K562 (cell line): ENCODE measurements around the gene ACAP3. TPM values are rescaled to one million over a fixed set of nuclear protein-coding genes. Genes with fewer than 3 reads are reported as not detected.

Source experiments
- ATAC-seq: fragments of 200-7000 bp; cut with Tn5 transposase; 3 replicates; pipeline ENCODE4 v1.9.1; 2020; ENCODE audit warnings: moderate library complexity
- BruUV-seq: library from RNA; stranded (reverse); fragments of 400-500 nt; replicated peaks from 2 replicates; lab custom pipeline; 2021; lab: Mats Ljungman, UMichigan
- CTCF ChIA-PET: fragments of 300-600 bp; formaldehyde crosslinking; extraction: SDS; loops from one replicate; lab custom pipeline; 2021; ENCODE audit warnings: low intra/inter-chr PET ratio; lab: Yijun Ruan, JAX
- POLR2A ChIA-PET: fragments of 300-600, 350-650 bp; sonication (Branson Sonifier 250); formaldehyde crosslinking; extraction: SDS; loops from one replicate; lab custom pipeline; 2021; ENCODE audit warnings: antibody characterized with exemption, inconsistent platforms; lab: Yijun Ruan, JAX
- DNase-seq, 4 experiments: peaks; one replicate each; pipeline versions ENCODE4 v3.0.0 to v3.0.0-alpha.2; 2011 to 2018; ENCODE audit warnings: low spot score in 3 of 4, mixed read lengths in 3 of 4; ENCODE audit errors: extremely low read depth in 1 of 4
- FAIRE-seq: peaks from 2 replicates; lab custom pipeline; 2011; peaks lifted over from hg19 to GRCh38; lab: Jason Lieb, UNC
- H2AFZ ChIP-seq: 2 replicates; pipeline ENCODE4 v1.6.0; 2011; ENCODE audit warnings: low read depth, low read length, control low read depth, inconsistent platforms
- H3K27ac ChIP-seq: fragments of 200-600 bp; 3 replicates; pipeline ENCODE4 v1.8.0; 2011; ENCODE audit warnings: low read depth, mild to moderate bottlenecking, control low read depth, inconsistent platforms, low read length, moderate library complexity, mixed read lengths; ENCODE audit errors: extremely low read depth
- H3K27me3 ChIP-seq, 2 experiments: fragments of 300-600 bp in 1 of 2; 2 replicates in 1 of 2; 3 replicates in 1 of 2; pipeline versions ENCODE4 v1.6.0 to v1.8.0; 2011; ENCODE audit warnings: inconsistent platforms in 2 of 2, low read length in 2 of 2, mild to moderate bottlenecking in 1 of 2, mixed read lengths in 1 of 2, moderate library complexity in 1 of 2; ENCODE audit not compliant: control insufficient read depth in 2 of 2, insufficient read depth in 2 of 2
- H3K36me3 ChIP-seq: fragments of 300-600 bp; 3 replicates; pipeline ENCODE4 v1.8.0; 2011; ENCODE audit warnings: mild to moderate bottlenecking, low read length, inconsistent platforms; ENCODE audit not compliant: control insufficient read depth, insufficient read depth
- H3K4me1 ChIP-seq, 2 experiments: fragments of 200-600 bp in 1 of 2; replicated peaks in 1 of 2; 2 replicates in 1 of 2; 3 replicates in 1 of 2; pipeline versions ENCODE4 v1.5.1 to v1.8.0; 2011; ENCODE audit warnings: inconsistent platforms in 2 of 2, low read length in 2 of 2, mild to moderate bottlenecking in 1 of 2, mixed read lengths in 1 of 2, moderate library complexity in 1 of 2; ENCODE audit not compliant: control insufficient read depth in 2 of 2, insufficient read depth in 2 of 2
- H3K4me2 ChIP-seq: 2 replicates; pipeline ENCODE4 v1.6.1; 2011; ENCODE audit warnings: low read length, control low read depth, inconsistent platforms, mixed read lengths; ENCODE audit not compliant: insufficient read depth
- H3K4me3 ChIP-seq: fragments of 200-600 bp; sonication (generic), shearing (Covaris generic); 2 replicates; pipeline ENCODE4 v1.5.1; 2016; ENCODE audit warnings: control low read depth, inconsistent platforms
- H3K79me2 ChIP-seq: fragments of 200-600 bp; 3 replicates; pipeline ENCODE4 v1.8.0; 2011; ENCODE audit warnings: low read length, inconsistent platforms; ENCODE audit not compliant: control insufficient read depth, insufficient read depth
- H3K9ac ChIP-seq, 2 experiments: 2 replicates each; pipeline versions ENCODE4 v1.6.0 to v1.6.1; 2011; ENCODE audit warnings: low read depth in 2 of 2, low read length in 2 of 2, control low read depth in 1 of 2, inconsistent platforms in 1 of 2, mild to moderate bottlenecking in 1 of 2, mixed read lengths in 1 of 2; ENCODE audit not compliant: insufficient read depth in 1 of 2
- H3K9me1 ChIP-seq: one replicate; pipeline ENCODE4 v1.6.0; 2011; ENCODE audit warnings: inconsistent platforms, mild to moderate bottlenecking, low read length, moderate library complexity; ENCODE audit not compliant: control insufficient read depth, insufficient read depth
- H3K9me3 ChIP-seq: replicated peaks from 2 replicates; pipeline ENCODE4 v1.5.1; 2011; ENCODE audit warnings: low read depth, low read length, inconsistent platforms; ENCODE audit not compliant: control insufficient read depth, insufficient read depth
- H4K20me1 ChIP-seq: replicated peaks from 2 replicates; pipeline ENCODE4 v1.6.1; 2011; ENCODE audit warnings: low read length, inconsistent platforms, mixed read lengths; ENCODE audit not compliant: control insufficient read depth, insufficient read depth
- CBFB ChIP-seq: sonication (generic); formaldehyde crosslinking; IDR thresholded peaks from 2 replicates; pipeline ENCODE4 v1.4.0; 2020; ENCODE audit warnings: mild to moderate bottlenecking, missing genetic modification reagents
- JUNB ChIP-seq: fragments of 450-650 bp; formaldehyde crosslinking; conservative IDR thresholded peaks from 2 replicates; pipeline ENCODE4 v1.4.0; 2020; ENCODE audit warnings: mild to moderate bottlenecking
- POLR2G ChIP-seq: fragments of 200-400 bp; formaldehyde crosslinking; IDR thresholded peaks from 2 replicates; pipeline ENCODE4 v1.6.1; 2017; ENCODE audit warnings: low read depth, mild to moderate bottlenecking, antibody characterized with exemption, low read length, moderate library complexity
- RBM22 ChIP-seq: fragments of 200-400 bp; formaldehyde crosslinking; IDR thresholded peaks from 2 replicates; pipeline ENCODE4 v1.6.1; 2018; ENCODE audit warnings: low read length, low read depth; ENCODE audit not compliant: poor library complexity, severe bottlenecking
- TSC22D4 ChIP-seq: fragments of 450-650 bp; IDR thresholded peaks from 2 replicates; pipeline ENCODE4 v1.6.1; 2016; ENCODE audit warnings: missing genetic modification characterization, missing biosample characterization, control low read depth
- ZFX ChIP-seq: sonication (generic); formaldehyde crosslinking; IDR thresholded peaks from 2 replicates; pipeline ENCODE4 v1.8.0; 2022; ENCODE audit warnings: mild to moderate bottlenecking, missing genetic modification reagents, moderate library complexity
- ZNF76 ChIP-seq: fragments of 250-450 bp; sonication (Bioruptor Pico); IDR thresholded peaks from 2 replicates; pipeline ENCODE4 v1.4.0; 2020; ENCODE audit warnings: mild to moderate bottlenecking, moderate library complexity, borderline replicate concordance
- ZNF780A ChIP-seq: fragments of 250-450 bp; sonication (Bioruptor Pico); IDR thresholded peaks from 2 replicates; pipeline ENCODE4 v1.5.0; 2021; ENCODE audit warnings: mild to moderate bottlenecking
- WGBS: fragments of 100-300 bp; shearing (Covaris generic); methylation state at CpG from one replicate; pipeline ENCODE4 v1.1.6; 2016; ENCODE audit warnings: low coverage, mixed read lengths; ENCODE audit not compliant: insufficient coverage; ENCODE audit errors: missing lambda C conversion rate; 5-methylcytosine and 5-hydroxymethylcytosine counted together
- in situ Hi-C: fragments of 300-500 bp; cut with MboI; formaldehyde crosslinking; loops from 4 replicates; pipeline ENCODE4 v1.15.0; 2018; ENCODE audit warnings: inconsistent platforms, mixed read lengths
- intact Hi-C: fragments of 100-400 bp; cut with micrococcal nuclease; formaldehyde crosslinking; loops from 2 replicates; pipeline ENCODE4 v1.14.2; 2022
- polyA plus RNA-seq, 8 experiments: library from polyadenylated mRNA; depleted of rRNA in 4 of 8; stranded (reverse) in 5 of 8; unstranded in 3 of 8; fragments of >200 nt; fragmentation: Nextera tagmentation in 2 of 8; fragmentation: Illumina TruSeq in 1 of 8; extraction: Ambion mirVana in 2 of 8; extraction: Trizol in 1 of 8; gene quantifications; 2 replicates each; pipeline versions ENCODE4 v1.2.1 to v1.2.3, GENCODE V29; 2011 to 2014; ENCODE audit warnings: inconsistent platforms in 1 of 8, missing spikeins in 1 of 8
- total RNA-seq, 7 experiments: library from RNA; depleted of rRNA in 6 of 7; stranded (reverse); fragments of >200 nt in 6 of 7; fragmentation: Illumina TruSeq in 2 of 7; extraction: Trizol in 2 of 7; gene quantifications; 2 replicates each; pipeline versions ENCODE4 v1.2.1 to v1.2.3, GENCODE V29; 2011 to 2021; ENCODE audit warnings: low replicate concordance in 1 of 7

Gene ACAP3
- total and polyA plus RNA-seq, 9 of the 15 experiments (the other 6 are each of a cell fraction or from before 2014, with no cell fraction given): 0.01 to 49.0 (median 12.0) TPM

- intact Hi-C loops: loop anchor here (5.0 kb wide), 1 partner anchor 129 kb away; no protein-coding TSS in a partner anchor
- Histone ChIP-seq H3K9me1 (no peaks in the 10 kb centered on the region), H3K27ac (no peak overlapping the region), H3K9ac (peak overlapping the region in 1 of 2 experiments; percentile 81; a peak in 2 of 4 replicates), H3K4me3 (no peak overlapping the region), H2AFZ (no peak overlapping the region), H3K79me2 (no peaks in the 10 kb centered on the region), H3K36me3 (peaks cover 40% of the 10 kb centered on the region; the same call in 2 of the 3 replicates), H3K4me1 (peaks cover 0 to 51% of the 10 kb centered on the region in 2 experiments; a peak in 3 of 5 replicates), H4K20me1 (no peaks in the 10 kb centered on the region), H3K4me2 (no peak overlapping the region), H3K27me3 (no peaks in the 10 kb centered on the region), H3K9me3 (no peaks in the 10 kb centered on the region)
- DNase-seq (no peak), FAIRE-seq (no peak), ATAC-seq (peak; percentile 20)
- ChIA-PET POLR2A (interaction anchor here (1.0 kb wide), 1 partner anchor 19 kb away, joined by 4 read pairs; the partner anchor contains the start of genes B3GALT6 and SDF4), CTCF (interaction anchor here (1.5 kb wide), 1 partner anchor 129 kb away, joined by 12 read pairs; no protein-coding TSS in a partner anchor)
- 86% methylated on average over 16 of the region's 16 CpGs for WGBS
- in situ Hi-C loops: no loop called here
- BruUV-seq: no TSS peak
- TF ChIP-seq POLR2G: peak; percentile 60; the same call in 1 of the 2 replicates
- TF ChIP-seq CBFB (CRISPR knock-in tag): peak; percentile 42; the same call in 1 of the 2 replicates
- peak; percentile 33; the same call in 1 of the 2 replicates for TF ChIP-seq ZFX (CRISPR knock-in tag)
- TF ChIP-seq JUNB (CRISPR knock-in tag): no peak
- no peak for TF ChIP-seq ZNF76 (CRISPR knock-in tag)
- TF ChIP-seq ZNF780A (CRISPR knock-in tag): no peak
- no peak for TF ChIP-seq TSC22D4 (tag)
- TF ChIP-seq RBM22: peak; percentile 36
Measured at GRCh38 chr1:1250786-1251284, 56.9 kb downstream of the ACAP3 start.
